Neural progenitor cell (in vitro differentiated cells): Measurements from ENCODE around the gene PRUNE2. TPM values are rescaled to one million over a fixed set of nuclear protein-coding genes. Genes with fewer than 3 reads are reported as not detected.

Source experiments
- DNase-seq: peaks from one replicate; pipeline ENCODE4 v3.0.0-alpha.2; 2016; ENCODE audit warnings: low spot score
- H2AFZ ChIP-seq: fragments of 200-600 bp; sonication (generic); replicated peaks from 2 replicates; pipeline ENCODE4 v1.6.1; 2016; ENCODE audit warnings: antibody characterized with exemption
- H3F3A ChIP-seq: fragments of 200-600 bp; sonication (generic); 2 replicates; pipeline ENCODE4 v1.6.1; 2016; ENCODE audit warnings: antibody characterized with exemption, low read depth
- H3K27ac ChIP-seq: fragments of 200-600 bp; sonication (generic); 2 replicates; pipeline ENCODE4 v1.5.1; 2016; ENCODE audit warnings: mild to moderate bottlenecking
- H3K27me3 ChIP-seq: fragments of 200-600 bp; sonication (generic); 2 replicates; pipeline ENCODE4 v1.6.1; 2016; ENCODE audit warnings: mild to moderate bottlenecking, moderate library complexity
- H3K36me3 ChIP-seq: fragments of 200-600 bp; sonication (generic); 2 replicates; pipeline ENCODE4 v1.5.1; 2016
- H3K4me1 ChIP-seq: fragments of 200-600 bp; sonication (generic); 2 replicates; pipeline ENCODE4 v1.6.1; 2016; ENCODE audit warnings: mixed run types
- H3K4me2 ChIP-seq: fragments of 200-600 bp; sonication (generic); 2 replicates; pipeline ENCODE4 v1.6.1; 2016
- H3K4me3 ChIP-seq: fragments of 200-600 bp; sonication (generic); 2 replicates; pipeline ENCODE4 v1.5.1; 2016
- H3K79me2 ChIP-seq: fragments of 200-600 bp; sonication (generic); 2 replicates; pipeline ENCODE4 v1.6.1; 2016; ENCODE audit warnings: low read depth
- H3K9ac ChIP-seq: fragments of 200-600 bp; sonication (generic); 2 replicates; pipeline ENCODE4 v1.6.1; 2016
- H3K9me3 ChIP-seq: fragments of 200-600 bp; sonication (generic); 2 replicates; pipeline ENCODE4 v1.5.1; 2016; ENCODE audit warnings: low read depth
- H4K20me1 ChIP-seq: fragments of 200-600 bp; sonication (generic); 2 replicates; pipeline ENCODE4 v1.6.1; 2016; ENCODE audit warnings: low read depth
- H3K27ac Mint-ChIP-seq: 3 replicates; pipeline ENCODE4 v1.8.0; 2021; ENCODE audit warnings: mixed read lengths
- H3K27me3 Mint-ChIP-seq: 2 replicates; pipeline ENCODE4 v1.8.0; 2022; ENCODE audit warnings: low read depth, mild to moderate bottlenecking, inconsistent platforms, moderate library complexity, mixed read lengths; ENCODE audit not compliant: insufficient read depth
- H3K36me3 Mint-ChIP-seq: 3 replicates; pipeline ENCODE4 v1.8.0; 2021; ENCODE audit warnings: mixed read lengths
- H3K4me1 Mint-ChIP-seq: 3 replicates; pipeline ENCODE4 v1.8.0; 2021; ENCODE audit warnings: mixed read lengths
- H3K4me3 Mint-ChIP-seq: 3 replicates; pipeline ENCODE4 v1.8.0; 2021; ENCODE audit warnings: mild to moderate bottlenecking, moderate library complexity, mixed read lengths
- H3K9me3 Mint-ChIP-seq: 3 replicates; pipeline ENCODE4 v1.8.0; 2020; ENCODE audit warnings: mixed read lengths
- EZH2 ChIP-seq: fragments of 200-600 bp; sonication (generic); IDR thresholded peaks from 2 replicates; pipeline ENCODE4 v1.6.1; 2017; ENCODE audit warnings: antibody characterized with exemption, mild to moderate bottlenecking, moderate library complexity
- EZH2phosphoT487 ChIP-seq: fragments of 200-600 bp; sonication (generic); IDR thresholded peaks from 2 replicates; pipeline ENCODE4 v1.6.1; 2017; ENCODE audit warnings: antibody characterized with exemption
- total RNA-seq: library from RNA; depleted of rRNA; stranded (reverse); fragments of >200 nt; gene quantifications from 2 replicates; pipeline ENCODE4 v1.2.3, GENCODE V29; 2015; ENCODE audit warnings: low replicate concordance
- TF ChIP-seq, protein P1 (sequence below): fragments of 200-600 bp; sonication (generic); IDR thresholded peaks from 2 replicates; pipeline ENCODE4 v1.5.1; 2017; ENCODE audit warnings: antibody characterized with exemption, mild to moderate bottlenecking

PRUNE2 gene
- total RNA-seq, 1 donor from 2014 or later = 28.2 TPM

DNA sequence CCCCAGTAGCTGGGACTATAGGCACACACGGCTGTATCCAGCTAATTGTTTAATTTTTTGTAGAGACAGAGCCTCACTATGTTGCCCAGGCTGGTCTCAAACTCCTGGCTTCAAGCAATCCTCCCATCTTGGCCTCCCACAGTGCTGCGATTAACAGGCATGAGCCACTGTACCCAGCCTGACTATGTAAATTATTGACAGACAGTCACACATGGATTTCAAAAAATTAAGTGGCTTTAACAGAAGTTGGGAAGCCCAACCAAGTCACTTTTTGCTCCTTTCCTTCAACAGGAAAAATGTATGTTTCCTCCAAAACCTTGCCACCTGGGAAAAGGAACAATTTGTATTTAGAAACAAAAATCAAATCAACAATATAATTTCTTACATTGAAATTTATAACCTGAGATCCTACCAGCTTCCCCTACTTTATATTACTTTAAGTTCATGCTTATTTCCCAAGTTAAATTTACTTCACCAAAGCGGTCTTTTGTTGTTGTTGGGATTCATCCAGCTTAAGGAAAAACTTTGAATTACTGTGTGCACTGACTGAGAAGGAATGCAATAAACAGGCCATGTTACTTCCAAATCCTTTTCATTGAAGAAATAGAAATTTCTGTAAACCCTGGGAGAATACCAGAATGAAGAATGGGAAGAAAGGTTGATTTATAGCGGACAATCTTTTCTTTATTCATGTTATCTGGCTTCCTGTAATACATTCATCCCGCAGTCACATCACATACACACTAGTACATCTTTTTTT, 133.0 kb downstream of the PRUNE2 start:
- no peaks in the 10 kb centered on the region for H3K36me3 Mint-ChIP-seq
- Histone ChIP-seq H3K4me1 (no peaks in the 10 kb centered on the region), H4K20me1 (no peaks in the 10 kb centered on the region), H3K79me2 (no peaks in the 10 kb centered on the region), H3K9me3 (no peaks in the 10 kb centered on the region), H2AFZ (no peak overlapping the region), H3K27ac (no peak overlapping the region), H3K4me3 (no peak overlapping the region), H3K4me2 (no peak overlapping the region), H3K36me3 (no peaks in the 10 kb centered on the region), H3K9ac (no peak overlapping the region), H3F3A (no peaks in the 10 kb centered on the region), H3K27me3 (no peaks in the 10 kb centered on the region)
- no peak overlapping the region for H3K4me3 Mint-ChIP-seq
- TF ChIP-seq, protein P1, sequence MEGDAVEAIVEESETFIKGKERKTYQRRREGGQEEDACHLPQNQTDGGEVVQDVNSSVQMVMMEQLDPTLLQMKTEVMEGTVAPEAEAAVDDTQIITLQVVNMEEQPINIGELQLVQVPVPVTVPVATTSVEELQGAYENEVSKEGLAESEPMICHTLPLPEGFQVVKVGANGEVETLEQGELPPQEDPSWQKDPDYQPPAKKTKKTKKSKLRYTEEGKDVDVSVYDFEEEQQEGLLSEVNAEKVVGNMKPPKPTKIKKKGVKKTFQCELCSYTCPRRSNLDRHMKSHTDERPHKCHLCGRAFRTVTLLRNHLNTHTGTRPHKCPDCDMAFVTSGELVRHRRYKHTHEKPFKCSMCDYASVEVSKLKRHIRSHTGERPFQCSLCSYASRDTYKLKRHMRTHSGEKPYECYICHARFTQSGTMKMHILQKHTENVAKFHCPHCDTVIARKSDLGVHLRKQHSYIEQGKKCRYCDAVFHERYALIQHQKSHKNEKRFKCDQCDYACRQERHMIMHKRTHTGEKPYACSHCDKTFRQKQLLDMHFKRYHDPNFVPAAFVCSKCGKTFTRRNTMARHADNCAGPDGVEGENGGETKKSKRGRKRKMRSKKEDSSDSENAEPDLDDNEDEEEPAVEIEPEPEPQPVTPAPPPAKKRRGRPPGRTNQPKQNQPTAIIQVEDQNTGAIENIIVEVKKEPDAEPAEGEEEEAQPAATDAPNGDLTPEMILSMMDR = no peak
- TF ChIP-seq EZH2phosphoT487 (no peak), EZH2 (no peak)
- H3K27me3 Mint-ChIP-seq = no peaks in the 10 kb centered on the region
- no peak for DNase-seq
- no peaks in the 10 kb centered on the region for H3K4me1 Mint-ChIP-seq
- H3K9me3 Mint-ChIP-seq = no peaks in the 10 kb centered on the region
- no peak overlapping the region for H3K27ac Mint-ChIP-seq

DNA sequence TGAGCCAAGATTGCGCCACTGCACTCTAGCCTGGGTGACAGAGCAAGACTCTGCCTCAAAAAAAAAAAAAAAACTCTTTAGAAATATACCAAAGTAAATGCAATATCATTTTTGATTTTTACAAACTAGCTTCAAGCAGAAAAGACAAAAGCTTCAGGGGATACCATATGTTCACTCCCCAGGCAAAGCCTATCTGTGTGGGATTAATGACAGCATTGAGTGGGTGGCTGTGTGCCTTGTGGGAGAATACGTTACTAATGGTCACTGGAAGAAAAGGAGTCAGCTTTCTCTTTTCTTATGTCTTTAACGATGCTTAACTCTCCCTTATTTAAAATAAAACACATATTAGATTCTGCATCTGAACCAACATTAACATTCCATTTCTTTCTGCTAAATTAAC, 139.8 kb downstream of the PRUNE2 start:
- Mint-ChIP-seq H3K27ac (no peak overlapping the region), H3K27me3 (peaks cover 3% of the 10 kb centered on the region), H3K4me1 (no peaks in the 10 kb centered on the region), H3K9me3 (no peaks in the 10 kb centered on the region), H3K4me3 (no peak overlapping the region), H3K36me3 (no peaks in the 10 kb centered on the region)
- no peak overlapping the region for H2AFZ ChIP-seq
- no peak overlapping the region for H3K9ac ChIP-seq
- H3K27me3 ChIP-seq = no peaks in the 10 kb centered on the region
- no peaks in the 10 kb centered on the region for H4K20me1 ChIP-seq
- TF ChIP-seq EZH2 (no peak), EZH2phosphoT487 (no peak)
- TF ChIP-seq, protein P1 = no peak
- no peak overlapping the region for H3K4me2 ChIP-seq
- DNase-seq = no peak
- H3K27ac ChIP-seq = no peak overlapping the region
- H3K79me2 ChIP-seq = no peaks in the 10 kb centered on the region
- H3F3A ChIP-seq = no peaks in the 10 kb centered on the region
- H3K4me1 ChIP-seq = no peaks in the 10 kb centered on the region
- H3K36me3 ChIP-seq = no peaks in the 10 kb centered on the region
- no peaks in the 10 kb centered on the region for H3K9me3 ChIP-seq
- no peak overlapping the region for H3K4me3 ChIP-seq

DNA sequence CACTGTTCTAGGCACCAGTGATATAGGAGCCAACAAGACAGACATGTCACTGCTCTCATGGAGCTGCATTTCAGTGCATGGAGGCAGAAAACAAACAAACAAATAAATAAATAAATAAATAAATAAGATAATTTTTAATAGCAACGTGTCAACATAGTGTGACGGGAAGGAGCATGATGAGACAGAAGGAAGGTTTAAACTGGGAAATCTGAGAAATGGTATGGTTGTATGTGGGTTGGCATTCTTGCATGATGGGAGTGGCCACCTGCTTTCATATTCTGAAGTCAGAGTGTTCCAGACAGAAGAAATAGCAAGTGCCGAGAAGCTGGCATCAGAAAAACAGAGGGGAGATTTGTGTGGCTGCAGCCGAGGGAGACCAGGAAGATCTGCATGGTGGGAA, 141.8 kb downstream of the PRUNE2 start, which contains the start of gene PCA3:
Gene PCA3 (plus strand): TSS at position 301 of the 400 bp plus-strand sequence.
- Histone ChIP-seq H3K9ac (no peak within 1 kb of the TSS), H3F3A (no peaks in the 10 kb centered on the region), H3K27me3 (no peaks in the 10 kb centered on the region), H3K27ac (no peak within 1 kb of the TSS), H4K20me1 (no peaks in the 10 kb centered on the region), H3K4me2 (no peak within 1 kb of the TSS), H3K36me3 (no peaks in the 10 kb centered on the region), H2AFZ (no peak within 1 kb of the TSS), H3K79me2 (no peaks in the 10 kb centered on the region), H3K4me1 (no peaks in the 10 kb centered on the region), H3K4me3 (no peak within 1 kb of the TSS), H3K9me3 (no peaks in the 10 kb centered on the region)
- no peak for DNase-seq
- peaks cover 8% of the 10 kb centered on the region for H3K27me3 Mint-ChIP-seq
- H3K9me3 Mint-ChIP-seq = no peaks in the 10 kb centered on the region
- TF ChIP-seq EZH2 (no peak), EZH2phosphoT487 (no peak)
- TF ChIP-seq, protein P1 = no peak
- H3K27ac Mint-ChIP-seq = no peak within 1 kb of the TSS
- no peaks in the 10 kb centered on the region for H3K4me1 Mint-ChIP-seq
- H3K36me3 Mint-ChIP-seq = no peaks in the 10 kb centered on the region
- no peak within 1 kb of the TSS for H3K4me3 Mint-ChIP-seq
